Thyroid gland (tissue), 4 donors: Measurements from ENCODE around the gene GAS7. TPM values are rescaled to one million over a fixed set of nuclear protein-coding genes. Genes with fewer than 3 reads are reported as not detected.

ENCODE experiments used
- DNase-seq, 2 donors: peaks; one replicate each; pipeline ENCODE4 v3.0.0-alpha.2; 2019
- H3K27ac ChIP-seq, 3 donors: fragments of 200-600 bp; sonication (generic); 1 replicate in 2 of 3; 2 replicates in 1 of 3; pipeline ENCODE4 v1.5.1; 2016 to 2019; ENCODE audit warnings: mild to moderate bottlenecking in 1 of 3, moderate library complexity in 1 of 3
- H3K27me3 ChIP-seq: fragments of 200-600 bp; sonication (generic); one replicate; pipeline ENCODE4 v1.5.1; 2019
- H3K36me3 ChIP-seq, 2 donors: fragments of 200-600 bp; sonication (generic); one replicate each; pipeline ENCODE4 v1.5.1; 2016 to 2019
- H3K4me1 ChIP-seq, 2 donors: fragments of 200-600 bp; sonication (generic); one replicate each; pipeline ENCODE4 v1.5.1; 2017 to 2019
- H3K4me3 ChIP-seq, 3 donors: fragments of 200-600 bp; sonication (generic); replicated peaks in 1 of 3; 1 replicate in 2 of 3; 2 replicates in 1 of 3; pipeline ENCODE4 v1.5.1; 2016; ENCODE audit warnings: mild to moderate bottlenecking in 1 of 3
- H3K9me3 ChIP-seq: fragments of 200-600 bp; sonication (generic); one replicate; pipeline ENCODE4 v1.5.1; 2017
- CTCF ChIP-seq, 6 experiments: fragments of 200-600 bp in 3 of 6; fragments of 450-650 bp in 3 of 6; sonication (generic) in 3 of 6; IDR thresholded peaks; one replicate each; pipeline ENCODE4 v1.5.1; 2016 to 2019; ENCODE audit warnings: antibody characterized with exemption in 6 of 6, mild to moderate bottlenecking in 2 of 6, inconsistent platforms in 1 of 6, moderate library complexity in 1 of 6
- POLR2A ChIP-seq, 2 donors: fragments of 450-650 bp; IDR thresholded peaks; one replicate each; pipeline ENCODE4 v1.6.1; 2017; ENCODE audit warnings: antibody characterized with exemption in 2 of 2, mild to moderate bottlenecking in 2 of 2, moderate library complexity in 1 of 2
- WGBS, 2 donors: methylation state at CpG; one replicate each; pipeline ENCODE4 v1.1.5; 2017; 5-methylcytosine and 5-hydroxymethylcytosine counted together
- intact Hi-C: fragments of 100-400 bp; cut with DNase I; formaldehyde crosslinking; loops from one replicate; pipeline ENCODE4 v1.15.1; 2023
- total RNA-seq, 4 donors: library from RNA; depleted of rRNA; stranded (reverse); fragments of >200 nt; gene quantifications; one replicate each; pipeline ENCODE4 v1.2.3, GENCODE V29; 2016

Gene GAS7
- total RNA-seq, 4 donors from 2014 or later = 7.5 to 30.3 (median 24.1) TPM

DNA sequence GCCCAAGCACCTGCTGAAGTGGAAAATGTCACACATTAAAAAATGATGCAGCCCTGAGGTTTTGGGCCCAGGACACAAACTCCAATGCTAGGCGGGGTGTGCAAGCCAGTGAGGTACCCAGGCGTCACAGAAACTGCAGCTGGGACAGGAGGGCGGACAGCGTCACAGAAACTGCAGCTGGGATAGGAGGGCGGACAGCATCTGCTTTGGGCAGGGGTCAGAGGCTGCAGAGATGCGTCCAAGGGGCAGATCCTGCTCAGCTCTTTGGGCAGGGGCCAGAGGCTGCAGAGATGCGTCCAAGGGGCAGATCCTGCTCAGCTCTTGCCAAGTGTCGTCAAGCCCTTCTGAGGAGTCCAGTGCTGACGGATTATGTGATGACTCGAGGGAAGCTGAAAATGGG lies 249.5 kb downstream of the GAS7 start:
- Histone ChIP-seq H3K9me3 (no peaks in the 10 kb centered on the region), H3K4me1 (no peaks in the 10 kb centered on the region), H3K27ac (no peak overlapping the region), H3K4me3 (no peak overlapping the region), H3K27me3 (no peaks in the 10 kb centered on the region), H3K36me3 (no peaks in the 10 kb centered on the region)
- DNase-seq = no peak
- intact Hi-C loops = no loop called here
- TF ChIP-seq CTCF (IDR thresholded peaks at IDR 0.05) (no peak), POLR2A (IDR thresholded peaks at IDR 0.05) (no peak)
- 67 to 86% methylated on average over 10 of the region's 10 CpGs for WGBS, 2 donors

- no peaks in the 10 kb centered on the region for H3K36me3 ChIP-seq
- H3K9me3 ChIP-seq = no peaks in the 10 kb centered on the region
- intact Hi-C loops = no loop called here
- DNase-seq = no peak
- H3K27me3 ChIP-seq = no peaks in the 10 kb centered on the region
- 59 to 67% methylated on average over 6 to 7 of the region's 7 CpGs for WGBS, 2 donors
- no peak overlapping the region for H3K27ac ChIP-seq
- H3K4me1 ChIP-seq = no peaks in the 10 kb centered on the region
- no peak for TF ChIP-seq CTCF (IDR thresholded peaks at IDR 0.05)
- TF ChIP-seq POLR2A (IDR thresholded peaks at IDR 0.05) = no peak
- H3K4me3 ChIP-seq = no peak overlapping the region
Observed at GRCh38 chr17:9944704-9945103, 253.7 kb downstream of the GAS7 start.

- WGBS, 2 donors = 86 to 91% methylated on average over 9 of the region's 9 CpGs
- Histone ChIP-seq H3K4me3 (no peak overlapping the region), H3K9me3 (no peaks in the 10 kb centered on the region), H3K27me3 (no peaks in the 10 kb centered on the region), H3K36me3 (no peaks in the 10 kb centered on the region), H3K27ac (no peak overlapping the region), H3K4me1 (no peaks in the 10 kb centered on the region)
- DNase-seq = no peak
- TF ChIP-seq POLR2A (IDR thresholded peaks at IDR 0.05) (no peak), CTCF (IDR thresholded peaks at IDR 0.05) (no peak)
- intact Hi-C loops = no loop called here
Observed at GRCh38 chr17:9943343-9943742, 255.1 kb downstream of the GAS7 start.

GRCh38 chr17:9942885-9943284 lies 255.5 kb downstream of the GAS7 start:
- WGBS, 2 donors = 78 to 86% methylated on average over 13 of the region's 13 CpGs
- DNase-seq = no peak
- H3K27me3 ChIP-seq = no peaks in the 10 kb centered on the region
- intact Hi-C loops = no loop called here
- H3K4me1 ChIP-seq = no peaks in the 10 kb centered on the region
- no peaks in the 10 kb centered on the region for H3K36me3 ChIP-seq
- no peak overlapping the region for H3K27ac ChIP-seq
- TF ChIP-seq POLR2A (IDR thresholded peaks at IDR 0.05) (no peak), CTCF (IDR thresholded peaks at IDR 0.05) (no peak)
- H3K4me3 ChIP-seq = no peak overlapping the region
- H3K9me3 ChIP-seq = no peaks in the 10 kb centered on the region

- H3K4me3 ChIP-seq = no peak overlapping the region
- H3K27ac ChIP-seq = no peak overlapping the region
- no peaks in the 10 kb centered on the region for H3K4me1 ChIP-seq
- WGBS, 2 donors = 85 to 88% methylated on average over 13 of the region's 13 CpGs
- no peak for TF ChIP-seq CTCF (IDR thresholded peaks at IDR 0.05)
- H3K36me3 ChIP-seq = no peaks in the 10 kb centered on the region
- intact Hi-C loops = no loop called here
- no peaks in the 10 kb centered on the region for H3K9me3 ChIP-seq
- H3K27me3 ChIP-seq = no peaks in the 10 kb centered on the region
- no peak for DNase-seq
Observed at GRCh38 chr17:9941305-9941704, 257.1 kb downstream of the GAS7 start.
